ENCODE measurements around the gene SARNP.

Gene SARNP

DNA sequence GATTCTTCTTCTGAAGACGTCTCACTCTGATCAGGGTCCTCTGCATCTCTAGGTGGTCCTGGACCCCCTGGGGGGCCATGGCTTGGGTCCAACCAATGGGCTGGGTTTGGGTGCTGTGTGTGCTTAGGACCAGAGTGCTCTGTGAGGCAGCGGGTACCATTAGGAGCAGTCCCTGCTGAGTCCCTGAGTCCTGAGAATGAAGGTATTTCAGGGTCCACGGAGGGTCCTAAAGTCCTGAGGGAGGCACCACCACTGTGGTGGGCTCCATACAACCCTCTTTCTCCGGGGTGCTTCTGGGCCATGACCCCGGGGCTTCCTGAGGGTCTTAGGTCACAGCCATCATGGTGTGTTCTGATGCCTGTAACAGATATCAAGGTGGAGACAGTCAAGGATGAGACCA, 10.8 kb upstream of the SARNP start:
- no peak for DNase-seq (ENCODE audit: low read depth)
- no peak for TF ChIP-seq CTCF (IDR thresholded peaks at IDR 0.05; ENCODE audit: insufficient read depth, low read depth, low read length, missing control alignments)
- peak overlapping the region; percentile 89 for H3K4me3 ChIP-seq (ENCODE audit: low read depth, low read length)

DNA sequence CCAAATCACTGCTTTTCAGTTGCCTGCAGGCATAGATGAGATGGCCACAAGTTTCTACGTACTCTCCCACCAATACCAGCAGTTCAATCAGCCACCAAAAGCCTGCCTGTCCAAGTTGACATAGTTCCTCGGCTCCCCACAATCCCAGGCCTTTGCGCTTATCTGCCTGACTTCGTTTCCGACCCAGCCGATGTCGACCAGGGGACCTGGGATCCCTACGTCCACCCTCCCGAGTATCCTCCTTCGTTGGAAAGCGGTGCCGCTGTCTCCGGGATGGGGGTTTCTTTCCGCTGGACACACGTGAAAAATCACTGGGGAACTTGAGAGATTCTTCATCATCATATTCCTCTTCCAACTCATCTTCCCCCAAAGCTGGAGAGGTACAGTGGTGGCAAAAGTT, 10.3 kb upstream of the SARNP start:
- no peak for DNase-seq (ENCODE audit: low read depth)
- peak overlapping the region; percentile 89 for H3K4me3 ChIP-seq (ENCODE audit: low read depth, low read length)
- no peak for TF ChIP-seq CTCF (IDR thresholded peaks at IDR 0.05; ENCODE audit: insufficient read depth, low read depth, low read length, missing control alignments)

DNA sequence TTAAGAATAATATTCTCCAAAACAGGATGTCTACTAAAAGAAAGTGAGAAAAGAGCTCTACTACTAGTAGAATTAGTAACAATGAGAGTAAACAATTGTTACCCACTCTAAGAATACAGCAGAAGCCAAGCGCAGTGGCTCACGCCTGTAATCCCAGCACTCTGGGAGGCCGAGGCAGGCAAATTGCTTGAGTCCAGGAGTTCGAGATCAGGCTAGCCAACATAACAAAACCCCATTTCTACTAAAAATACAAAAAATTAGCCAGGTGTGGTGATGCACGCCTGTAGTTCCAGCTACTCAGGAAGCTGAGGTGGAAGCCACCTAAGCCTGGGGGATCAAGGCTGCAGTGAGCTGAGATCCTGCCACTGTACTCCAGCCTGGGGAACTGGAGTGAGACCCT, 7.2 kb upstream of the SARNP start:
- TF ChIP-seq CTCF (IDR thresholded peaks at IDR 0.05; ENCODE audit: insufficient read depth, low read depth, low read length, missing control alignments): no peak
- no peak overlapping the region for H3K4me3 ChIP-seq (ENCODE audit: low read depth, low read length)
- DNase-seq (ENCODE audit: low read depth): no peak

GRCh38 chr12:55823419-55823818, 5.9 kb upstream of the SARNP start:
- DNase-seq (ENCODE audit: low read depth): no peak
- TF ChIP-seq CTCF (IDR thresholded peaks at IDR 0.05; ENCODE audit: insufficient read depth, low read depth, low read length, missing control alignments): no peak
- no peak overlapping the region for H3K4me3 ChIP-seq (ENCODE audit: low read depth, low read length)

GRCh38 chr12:55822228-55822627, 4.7 kb upstream of the SARNP start:
- TF ChIP-seq CTCF (IDR thresholded peaks at IDR 0.05; ENCODE audit: insufficient read depth, low read depth, low read length, missing control alignments): peak; percentile 10
- no peak for DNase-seq (ENCODE audit: low read depth)
- no peak overlapping the region for H3K4me3 ChIP-seq (ENCODE audit: low read depth, low read length)

DNA sequence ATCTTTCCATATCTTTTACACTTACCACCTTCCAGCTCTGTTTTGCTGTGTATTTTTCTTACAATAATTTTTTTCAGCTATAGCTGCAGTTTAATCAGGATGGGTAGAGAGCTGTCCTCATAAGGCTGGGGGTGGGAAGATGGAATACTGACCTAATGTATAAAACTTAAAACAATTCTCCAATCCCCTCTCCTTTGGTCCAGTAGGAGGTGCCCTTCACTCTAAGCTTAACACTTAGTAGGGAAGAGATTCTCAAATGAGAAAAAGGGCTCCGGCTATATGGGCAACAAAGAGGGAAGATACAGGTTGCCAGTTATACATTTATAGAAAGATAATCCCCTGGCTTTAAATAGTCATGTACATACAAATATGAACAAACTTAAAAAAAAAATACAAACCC, 3.2 kb upstream of the SARNP start:
- H3K4me3 ChIP-seq (ENCODE audit: low read depth, low read length): no peak overlapping the region
- no peak for DNase-seq (ENCODE audit: low read depth)
- TF ChIP-seq CTCF (IDR thresholded peaks at IDR 0.05; ENCODE audit: insufficient read depth, low read depth, low read length, missing control alignments): peak; percentile 4

GRCh38 chr12:55818886-55819285, 1.4 kb upstream of the SARNP start:
- TF ChIP-seq CTCF (IDR thresholded peaks at IDR 0.05; ENCODE audit: insufficient read depth, low read depth, low read length, missing control alignments): no peak
- DNase-seq (ENCODE audit: low read depth): no peak
- H3K4me3 ChIP-seq (ENCODE audit: low read depth, low read length): peak overlapping the region; percentile 59
